ENCODE data around the gene UNC79. TPM values are rescaled to one million over a fixed set of nuclear protein-coding genes. Genes with fewer than 3 reads are reported as not detected.

UNC79 gene
- total RNA-seq, 1 donor from 2014 or later, result 0.08 TPM

DNA sequence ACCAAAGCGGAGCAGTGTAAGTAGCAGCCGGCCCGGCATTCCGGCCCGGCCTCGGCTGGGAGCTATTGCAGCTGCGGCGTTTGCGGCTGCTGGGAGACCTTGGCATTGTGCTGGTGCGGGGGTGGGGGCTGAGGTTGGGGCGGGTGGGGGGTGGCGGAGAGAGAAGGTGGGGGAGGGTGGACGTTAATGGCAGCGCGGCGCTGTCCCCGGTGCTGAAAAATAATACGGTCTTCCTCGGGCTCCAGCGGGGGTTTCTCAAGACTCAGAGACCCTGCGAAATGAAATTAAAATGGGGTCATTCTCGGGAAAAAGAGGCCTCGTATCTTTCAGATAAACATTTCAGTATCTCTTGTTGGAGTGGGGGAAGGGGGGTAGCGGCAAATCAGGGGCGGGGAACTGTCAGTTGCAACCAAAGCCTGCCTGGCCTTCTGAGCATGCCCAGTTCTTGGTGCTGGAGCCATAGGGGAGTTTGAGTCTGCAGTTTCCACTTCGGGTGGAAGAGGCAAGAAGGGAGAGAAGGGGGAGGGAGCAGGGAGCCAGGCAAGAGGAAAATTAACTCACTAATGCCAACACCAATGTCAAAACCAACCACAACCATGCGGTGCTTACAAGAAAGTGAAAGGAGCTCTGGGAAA, 414 bp downstream of the UNC79 start:
- no peak for DNase-seq (ENCODE audit: extremely low spot score, unreplicated experiment)
- Mint-ChIP-seq H3K27me3 (ENCODE audit: unreplicated experiment) (peaks cover 27% of the 10 kb centered on the region), H3K27ac (ENCODE audit: unreplicated experiment) (no peak overlapping the region), H3K9me3 (ENCODE audit: unreplicated experiment) (peaks cover 6% of the 10 kb centered on the region), H3K36me3 (ENCODE audit: unreplicated experiment) (no peaks in the 10 kb centered on the region), H3K4me3 (ENCODE audit: unreplicated experiment) (peak overlapping the region; percentile 61), H3K4me1 (ENCODE audit: unreplicated experiment) (peaks cover 3% of the 10 kb centered on the region)
- TF ChIP-seq, protein P1, sequence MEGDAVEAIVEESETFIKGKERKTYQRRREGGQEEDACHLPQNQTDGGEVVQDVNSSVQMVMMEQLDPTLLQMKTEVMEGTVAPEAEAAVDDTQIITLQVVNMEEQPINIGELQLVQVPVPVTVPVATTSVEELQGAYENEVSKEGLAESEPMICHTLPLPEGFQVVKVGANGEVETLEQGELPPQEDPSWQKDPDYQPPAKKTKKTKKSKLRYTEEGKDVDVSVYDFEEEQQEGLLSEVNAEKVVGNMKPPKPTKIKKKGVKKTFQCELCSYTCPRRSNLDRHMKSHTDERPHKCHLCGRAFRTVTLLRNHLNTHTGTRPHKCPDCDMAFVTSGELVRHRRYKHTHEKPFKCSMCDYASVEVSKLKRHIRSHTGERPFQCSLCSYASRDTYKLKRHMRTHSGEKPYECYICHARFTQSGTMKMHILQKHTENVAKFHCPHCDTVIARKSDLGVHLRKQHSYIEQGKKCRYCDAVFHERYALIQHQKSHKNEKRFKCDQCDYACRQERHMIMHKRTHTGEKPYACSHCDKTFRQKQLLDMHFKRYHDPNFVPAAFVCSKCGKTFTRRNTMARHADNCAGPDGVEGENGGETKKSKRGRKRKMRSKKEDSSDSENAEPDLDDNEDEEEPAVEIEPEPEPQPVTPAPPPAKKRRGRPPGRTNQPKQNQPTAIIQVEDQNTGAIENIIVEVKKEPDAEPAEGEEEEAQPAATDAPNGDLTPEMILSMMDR (IDR thresholded peaks at IDR 0.05), result no peak

DNA sequence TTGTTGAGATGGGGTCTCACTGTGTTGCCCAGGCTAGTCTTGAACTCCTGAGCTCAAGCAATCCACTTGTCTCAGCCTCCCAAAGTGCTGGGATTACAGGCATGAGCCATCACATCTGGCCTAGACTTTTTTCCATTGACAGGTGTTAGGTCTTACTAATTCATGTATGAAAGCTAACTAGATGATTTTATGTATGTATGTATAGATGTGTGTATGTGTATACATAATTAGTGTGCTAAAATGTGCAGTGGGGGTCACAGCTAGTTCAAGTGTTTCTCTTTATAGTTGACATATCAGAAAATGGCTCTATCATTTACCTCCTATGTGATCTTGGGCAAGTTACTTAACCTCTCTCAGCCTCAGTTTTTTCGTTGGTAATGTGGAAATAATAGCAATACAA, 23.5 kb downstream of the UNC79 start:
- Mint-ChIP-seq H3K4me3 (ENCODE audit: unreplicated experiment) (no peak overlapping the region), H3K36me3 (ENCODE audit: unreplicated experiment) (no peaks in the 10 kb centered on the region), H3K4me1 (ENCODE audit: unreplicated experiment) (no peaks in the 10 kb centered on the region), H3K27me3 (ENCODE audit: unreplicated experiment) (no peaks in the 10 kb centered on the region), H3K27ac (ENCODE audit: unreplicated experiment) (no peak overlapping the region), H3K9me3 (ENCODE audit: unreplicated experiment) (no peaks in the 10 kb centered on the region)
- TF ChIP-seq, protein P1 (IDR thresholded peaks at IDR 0.05), result no peak
- no peak for DNase-seq (ENCODE audit: extremely low spot score, unreplicated experiment)

DNA sequence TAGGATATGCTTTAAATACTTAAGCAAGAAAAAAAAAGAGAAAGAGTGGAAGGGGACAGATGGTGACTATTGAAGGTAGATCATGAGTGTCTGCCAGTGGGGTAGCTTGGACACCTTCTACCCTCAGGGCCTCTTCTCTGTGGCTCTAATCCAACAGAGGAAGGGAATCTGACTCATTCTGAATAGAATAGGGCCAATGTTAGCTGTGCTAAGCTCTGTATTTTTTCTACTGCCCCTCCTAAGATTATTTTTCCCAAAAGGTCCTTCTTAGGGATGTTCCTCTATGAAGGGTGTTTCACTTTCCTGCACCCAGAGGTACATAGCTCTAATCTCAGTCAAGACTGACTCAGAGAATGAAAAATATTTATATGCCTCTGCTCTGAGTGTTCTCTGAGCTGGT, 25.6 kb downstream of the UNC79 start:
- no peak for DNase-seq (ENCODE audit: extremely low spot score, unreplicated experiment)
- Mint-ChIP-seq H3K9me3 (ENCODE audit: unreplicated experiment) (no peaks in the 10 kb centered on the region), H3K4me1 (ENCODE audit: unreplicated experiment) (no peaks in the 10 kb centered on the region), H3K4me3 (ENCODE audit: unreplicated experiment) (no peak overlapping the region), H3K27me3 (ENCODE audit: unreplicated experiment) (no peaks in the 10 kb centered on the region), H3K27ac (ENCODE audit: unreplicated experiment) (no peak overlapping the region), H3K36me3 (ENCODE audit: unreplicated experiment) (no peaks in the 10 kb centered on the region)
- TF ChIP-seq, protein P1 (IDR thresholded peaks at IDR 0.05), result no peak

DNA sequence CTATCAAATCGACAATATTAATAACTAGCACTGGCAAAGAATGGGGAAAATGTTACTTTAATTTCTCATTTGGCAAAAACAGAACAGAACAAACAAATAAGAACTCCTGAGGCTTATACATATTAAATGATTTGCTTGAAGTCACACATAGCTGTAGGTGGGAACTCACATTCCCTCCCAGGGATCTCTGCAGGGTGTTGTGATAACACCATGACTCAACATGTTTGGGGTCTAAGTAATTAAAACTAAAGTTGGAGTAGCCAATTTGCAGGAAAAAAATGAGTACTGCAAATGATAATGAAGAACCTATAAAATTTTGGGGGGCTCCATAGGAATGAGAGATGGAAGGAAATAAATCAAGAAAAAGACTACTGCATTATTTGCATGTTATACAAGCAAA, 27.5 kb downstream of the UNC79 start:
- Mint-ChIP-seq H3K4me3 (ENCODE audit: unreplicated experiment) (no peak overlapping the region), H3K36me3 (ENCODE audit: unreplicated experiment) (no peaks in the 10 kb centered on the region), H3K27ac (ENCODE audit: unreplicated experiment) (no peak overlapping the region), H3K27me3 (ENCODE audit: unreplicated experiment) (no peaks in the 10 kb centered on the region), H3K9me3 (ENCODE audit: unreplicated experiment) (no peaks in the 10 kb centered on the region), H3K4me1 (ENCODE audit: unreplicated experiment) (no peaks in the 10 kb centered on the region)
- DNase-seq (ENCODE audit: extremely low spot score, unreplicated experiment), result no peak
- TF ChIP-seq, protein P1 (IDR thresholded peaks at IDR 0.05), result no peak

DNA sequence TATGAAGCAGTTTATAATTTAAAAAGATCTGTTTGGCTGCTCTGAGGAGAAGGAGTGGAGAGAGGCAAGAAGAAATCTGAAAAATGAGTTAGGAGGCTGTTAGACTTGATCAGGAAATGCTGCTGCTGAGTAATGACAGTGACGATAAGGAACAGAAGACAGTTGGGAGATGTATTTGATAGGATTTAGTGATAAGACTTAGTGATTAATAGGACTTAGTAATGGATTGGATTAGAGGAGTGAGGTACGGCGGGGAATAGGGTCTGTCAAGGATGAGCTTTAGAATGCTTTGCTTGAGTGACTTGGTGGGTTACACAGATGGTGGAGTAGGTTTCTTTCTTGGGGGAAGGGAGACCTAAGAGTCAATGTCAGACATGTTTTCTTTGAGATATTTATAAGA, 31.7 kb downstream of the UNC79 start:
- Mint-ChIP-seq H3K36me3 (ENCODE audit: unreplicated experiment) (no peaks in the 10 kb centered on the region), H3K27me3 (ENCODE audit: unreplicated experiment) (no peaks in the 10 kb centered on the region), H3K4me3 (ENCODE audit: unreplicated experiment) (no peak overlapping the region), H3K9me3 (ENCODE audit: unreplicated experiment) (no peaks in the 10 kb centered on the region), H3K27ac (ENCODE audit: unreplicated experiment) (no peak overlapping the region), H3K4me1 (ENCODE audit: unreplicated experiment) (no peaks in the 10 kb centered on the region)
- TF ChIP-seq, protein P1 (IDR thresholded peaks at IDR 0.05), result no peak
- no peak for DNase-seq (ENCODE audit: extremely low spot score, unreplicated experiment)

All from osteocyte (in vitro differentiated cells).